ENCODE measurements around the gene PHC1.

DNA sequence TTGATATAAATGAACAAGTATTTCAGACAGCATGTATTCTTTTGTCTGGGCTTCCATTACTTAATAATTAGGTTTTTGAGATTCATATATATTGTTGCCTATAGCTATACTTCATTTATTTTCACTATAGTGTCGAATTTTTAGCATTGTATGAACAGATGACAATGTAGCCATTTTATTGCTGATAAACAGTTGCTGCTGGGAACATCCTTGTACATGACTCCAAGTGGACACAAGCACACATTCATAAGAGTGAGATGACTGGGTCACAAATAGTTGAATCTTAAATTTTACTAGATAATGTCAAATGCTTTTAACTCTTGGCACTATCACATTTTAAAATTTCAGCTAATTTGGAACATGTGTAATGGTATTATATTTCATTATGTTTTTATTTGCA, 19.3 kb upstream of the PHC1 start:
- TF ChIP-seq POLR2A (IDR thresholded peaks at IDR 0.05) (no peak), CTCF (IDR thresholded peaks at IDR 0.05) (no peak), POLR2AphosphoS5 (IDR thresholded peaks at IDR 0.05) (no peak), EP300 (IDR thresholded peaks at IDR 0.05) (no peak)
